OCI-LY3 (cell line): Measurements from ENCODE around the gene ASAP2.

Experiments used
- CTCF ChIP-seq: fragments of 200-600, 300-600 bp; sonication (generic); IDR thresholded peaks from 2 replicates; pipeline ENCODE4 v1.5.1; 2014; ENCODE audit warnings: antibody characterized with exemption, low read length, low read depth
- EZH2phosphoT487 ChIP-seq: fragments of 200-600 bp; shearing (Covaris generic); IDR thresholded peaks from 2 replicates; pipeline ENCODE4 v1.6.1; 2018; ENCODE audit warnings: antibody characterized with exemption, mixed run types, low read depth

GRCh38 chr2:9408641-9409151 is 202.1 kb downstream of the ASAP2 start:
- TF ChIP-seq CTCF, result no peak
- no peak for TF ChIP-seq EZH2phosphoT487
